ENCODE results near the gene STAB2. TPM values are rescaled to one million over a fixed set of nuclear protein-coding genes. Genes with fewer than 3 reads are reported as not detected.

STAB2 gene
- polyA plus RNA-seq, 1 of the 3 experiments (the other 2 are of a cell fraction) = not detected

DNA sequence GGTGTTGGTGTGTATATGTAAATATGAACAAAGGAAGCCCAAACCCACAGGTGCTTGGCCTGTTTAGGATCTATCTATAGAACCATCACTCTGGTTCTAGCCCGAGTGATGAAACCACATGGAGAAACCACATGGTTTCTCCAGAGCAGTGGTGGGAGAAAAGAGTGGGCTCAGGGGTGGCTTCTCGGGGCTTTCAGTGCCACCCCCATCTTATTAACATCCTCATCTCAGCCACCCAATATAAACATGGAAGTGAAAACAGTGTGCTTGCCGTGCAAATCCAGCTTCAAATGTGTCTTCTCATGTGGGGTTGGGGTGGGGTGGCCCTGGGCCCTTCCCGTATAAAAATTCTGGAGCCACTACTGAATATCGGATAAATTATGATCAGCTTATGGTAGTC is 109.0 kb downstream of the STAB2 start (continued):
- TF ChIP-seq CTCF (IDR thresholded peaks at IDR 0.05) (no peak), FOXM1 (IDR thresholded peaks at IDR 0.05; ENCODE audit: low read depth) (no peak), RXRA (IDR thresholded peaks at IDR 0.05; ENCODE audit: borderline replicate concordance, low read depth) (no peak), SIN3A (IDR thresholded peaks at IDR 0.05; ENCODE audit: borderline replicate concordance, low read depth, low read length) (no peak), POLR2AphosphoS5 (IDR thresholded peaks at IDR 0.05; ENCODE audit: low read depth, low read length) (no peak), MAX (IDR thresholded peaks at IDR 0.05; ENCODE audit: low read depth) (no peak), JUND (IDR thresholded peaks at IDR 0.05) (no peak), GABPA (IDR thresholded peaks at IDR 0.05; ENCODE audit: low read depth) (no peak), NRF1 (IDR thresholded peaks at IDR 0.05; ENCODE audit: low read depth, low read length) (no peak)

- Histone ChIP-seq H3K27me3 (ENCODE audit: insufficient read depth) (peaks cover 15% of the 10 kb centered on the region; the same call in 1 of the 2 replicates), H3F3A (replicated peaks; ENCODE audit: insufficient read depth) (no peaks in the 10 kb centered on the region), H3K9me3 (no peaks in the 10 kb centered on the region), H4K20me1 (ENCODE audit: insufficient read depth) (no peaks in the 10 kb centered on the region), H3K4me1 (ENCODE audit: control insufficient read depth in 1 of 2, insufficient read depth in 2 of 2, low read depth in 1 of 2, low read length in 1 of 2) (peaks cover 0 to 4% of the 10 kb centered on the region in 2 experiments; a peak in 1 of 4 replicates), H3K36me3 (replicated peaks in 1 of 2; ENCODE audit: control insufficient read depth in 1 of 2, insufficient read depth in 2 of 2, low read length in 1 of 2) (no peaks in the 10 kb centered on the region), H3K27ac (ENCODE audit: low read depth in 2 of 2, low read length in 1 of 2) (no peak overlapping the region), H2AFZ (ENCODE audit: low read depth) (no peak overlapping the region), H3K4me2 (no peak overlapping the region), H3K79me2 (ENCODE audit: insufficient read depth) (no peaks in the 10 kb centered on the region), H3K4me3 (ENCODE audit: low read depth in 2 of 2, low read length in 1 of 2) (no peak overlapping the region), H3K9ac (no peak overlapping the region), H3K9me2 (no peaks in the 10 kb centered on the region)
- CTCF ChIA-PET = interaction anchor here (1.0 to 1.4 kb wide), 4 partner anchors 8 to 150 kb away, joined by 3 to 5 read pairs (median 4); no protein-coding TSS in a partner anchor
- TF ChIP-seq EP300 (IDR thresholded peaks at IDR 0.05; ENCODE audit: borderline replicate concordance in 1 of 2, low read depth in 1 of 2, low read length in 1 of 2) (no peak), CTCF (IDR thresholded peaks at IDR 0.05) (no peak), NFIC (IDR thresholded peaks at IDR 0.05; ENCODE audit: borderline replicate concordance) (no peak), YY1 (IDR thresholded peaks at IDR 0.05; ENCODE audit: low read depth) (no peak), FOXM1 (IDR thresholded peaks at IDR 0.05; ENCODE audit: low read depth) (no peak), MAX (IDR thresholded peaks at IDR 0.05; ENCODE audit: low read depth) (no peak), MXI1 (IDR thresholded peaks at IDR 0.05; ENCODE audit: low read depth, low read length) (no peak), ELF1 (IDR thresholded peaks at IDR 0.05) (no peak), GABPA (IDR thresholded peaks at IDR 0.05; ENCODE audit: low read depth) (no peak), MEF2A (IDR thresholded peaks at IDR 0.05; ENCODE audit: borderline replicate concordance, low read depth) (no peak), EZH2phosphoT487 (IDR thresholded peaks at IDR 0.05; ENCODE audit: borderline replicate concordance, low read depth) (no peak), RCOR1 (IDR thresholded peaks at IDR 0.05; ENCODE audit: low read length) (no peak), TCF12 (IDR thresholded peaks at IDR 0.05) (no peak), SMC3 (IDR thresholded peaks at IDR 0.05; ENCODE audit: low read depth, low read length) (no peak)
- TF ChIP-seq, protein P1, sequence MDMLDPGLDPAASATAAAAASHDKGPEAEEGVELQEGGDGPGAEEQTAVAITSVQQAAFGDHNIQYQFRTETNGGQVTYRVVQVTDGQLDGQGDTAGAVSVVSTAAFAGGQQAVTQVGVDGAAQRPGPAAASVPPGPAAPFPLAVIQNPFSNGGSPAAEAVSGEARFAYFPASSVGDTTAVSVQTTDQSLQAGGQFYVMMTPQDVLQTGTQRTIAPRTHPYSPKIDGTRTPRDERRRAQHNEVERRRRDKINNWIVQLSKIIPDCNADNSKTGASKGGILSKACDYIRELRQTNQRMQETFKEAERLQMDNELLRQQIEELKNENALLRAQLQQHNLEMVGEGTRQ (IDR thresholded peaks at IDR 0.05; ENCODE audit: borderline replicate concordance, low read depth, low read length) = no peak
- TF ChIP-seq, protein P2, sequence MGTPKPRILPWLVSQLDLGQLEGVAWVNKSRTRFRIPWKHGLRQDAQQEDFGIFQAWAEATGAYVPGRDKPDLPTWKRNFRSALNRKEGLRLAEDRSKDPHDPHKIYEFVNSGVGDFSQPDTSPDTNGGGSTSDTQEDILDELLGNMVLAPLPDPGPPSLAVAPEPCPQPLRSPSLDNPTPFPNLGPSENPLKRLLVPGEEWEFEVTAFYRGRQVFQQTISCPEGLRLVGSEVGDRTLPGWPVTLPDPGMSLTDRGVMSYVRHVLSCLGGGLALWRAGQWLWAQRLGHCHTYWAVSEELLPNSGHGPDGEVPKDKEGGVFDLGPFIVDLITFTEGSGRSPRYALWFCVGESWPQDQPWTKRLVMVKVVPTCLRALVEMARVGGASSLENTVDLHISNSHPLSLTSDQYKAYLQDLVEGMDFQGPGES (IDR thresholded peaks at IDR 0.05; ENCODE audit: low read depth, low read length) = no peak
- TF ChIP-seq, protein P3, sequence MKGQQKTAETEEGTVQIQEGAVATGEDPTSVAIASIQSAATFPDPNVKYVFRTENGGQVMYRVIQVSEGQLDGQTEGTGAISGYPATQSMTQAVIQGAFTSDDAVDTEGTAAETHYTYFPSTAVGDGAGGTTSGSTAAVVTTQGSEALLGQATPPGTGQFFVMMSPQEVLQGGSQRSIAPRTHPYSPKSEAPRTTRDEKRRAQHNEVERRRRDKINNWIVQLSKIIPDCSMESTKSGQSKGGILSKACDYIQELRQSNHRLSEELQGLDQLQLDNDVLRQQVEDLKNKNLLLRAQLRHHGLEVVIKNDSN (IDR thresholded peaks at IDR 0.05; ENCODE audit: borderline replicate concordance, low read depth) = no peak
- TF ChIP-seq, protein P4, sequence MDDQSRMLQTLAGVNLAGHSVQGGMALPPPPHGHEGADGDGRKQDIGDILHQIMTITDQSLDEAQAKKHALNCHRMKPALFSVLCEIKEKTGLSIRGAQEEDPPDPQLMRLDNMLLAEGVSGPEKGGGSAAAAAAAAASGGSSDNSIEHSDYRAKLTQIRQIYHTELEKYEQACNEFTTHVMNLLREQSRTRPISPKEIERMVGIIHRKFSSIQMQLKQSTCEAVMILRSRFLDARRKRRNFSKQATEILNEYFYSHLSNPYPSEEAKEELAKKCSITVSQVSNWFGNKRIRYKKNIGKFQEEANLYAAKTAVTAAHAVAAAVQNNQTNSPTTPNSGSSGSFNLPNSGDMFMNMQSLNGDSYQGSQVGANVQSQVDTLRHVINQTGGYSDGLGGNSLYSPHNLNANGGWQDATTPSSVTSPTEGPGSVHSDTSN (IDR thresholded peaks at IDR 0.05) = no peak
- no peak for DNase-seq
- POLR2A ChIA-PET = no interaction called here
- WGBS (ENCODE audit: low lambda C conversion rate) = 34% methylated on average over 8 of the region's 9 CpGs
Observed at GRCh38 chr12:103697971-103698751, 111.1 kb downstream of the STAB2 start.

Measured in SK-N-SH (cell line).